GM21723 (cell line): ENCODE data around the gene FCGBP.
"Not testable (repeated sequence)": the region's sequence is repeated elsewhere in the genome, so short reads cannot be mapped to it uniquely, and the experiment has no call there.

Source experiments
- ATAC-seq: cut with Tn5 transposase; IDR thresholded peaks from one replicate; pipeline ENCODE4 v1.9.1; 2021; ENCODE audit warnings: mild to moderate bottlenecking, moderate library complexity; ENCODE audit not compliant: unreplicated experiment

Gene FCGBP

GRCh38 chr19:39919976-39920375, 14.5 kb downstream of the FCGBP start:
- no peak for ATAC-seq

GRCh38 chr19:39918183-39918651, 16.2 kb downstream of the FCGBP start:
- no peak for ATAC-seq

- no peak for ATAC-seq
Observed at GRCh38 chr19:39917561-39918182, 16.8 kb downstream of the FCGBP start.

GRCh38 chr19:39916851-39917396, 17.5 kb downstream of the FCGBP start:
- no peak for ATAC-seq

GRCh38 chr19:39916236-39916635, 18.2 kb downstream of the FCGBP start:
- no peak for ATAC-seq

- no peak for ATAC-seq
Observed at GRCh38 chr19:39915848-39916215, 18.6 kb downstream of the FCGBP start.

- ATAC-seq: no peak
Observed at GRCh38 chr19:39915101-39915847, 19.2 kb downstream of the FCGBP start.

- no peak for ATAC-seq
Observed at GRCh38 chr19:39913682-39914333, 20.6 kb downstream of the FCGBP start.

GRCh38 chr19:39908803-39909202, 25.6 kb downstream of the FCGBP start:
- no peak for ATAC-seq

GRCh38 chr19:39906820-39907611, 27.4 kb downstream of the FCGBP start:
- no peak for ATAC-seq

GRCh38 chr19:39906283-39906682, 28.2 kb downstream of the FCGBP start:
- ATAC-seq: no peak

- ATAC-seq: not testable (repeated sequence)
Observed at GRCh38 chr19:39903486-39904091, 30.8 kb downstream of the FCGBP start.

- not testable (repeated sequence) for ATAC-seq
Observed at GRCh38 chr19:39902326-39902725, 32.1 kb downstream of the FCGBP start.

- ATAC-seq: not testable (repeated sequence)
Observed at GRCh38 chr19:39901681-39902080, 32.8 kb downstream of the FCGBP start.

GRCh38 chr19:39898858-39899257, 35.6 kb downstream of the FCGBP start:
- ATAC-seq: not testable (repeated sequence)

GRCh38 chr19:39897511-39898245, 36.8 kb downstream of the FCGBP start:
- ATAC-seq: not testable (repeated sequence)

GRCh38 chr19:39895096-39895495, 39.3 kb downstream of the FCGBP start:
- not testable (repeated sequence) for ATAC-seq

- ATAC-seq: not testable (repeated sequence)
Observed at GRCh38 chr19:39894236-39894606, 40.2 kb downstream of the FCGBP start.

GRCh38 chr19:39893366-39894235, 40.8 kb downstream of the FCGBP start:
- not testable (repeated sequence) for ATAC-seq
